HepG2 (cell line): ENCODE measurements around the gene PFN1. TPM values are rescaled to one million over a fixed set of nuclear protein-coding genes. Genes with fewer than 3 reads are reported as not detected.

Experiments
- AGO2 ChIP-seq: fragments of 200-400 bp; formaldehyde crosslinking; optimal IDR thresholded peaks from 2 replicates; pipeline ENCODE3; 2017; ENCODE audit warnings: mild to moderate bottlenecking, low read depth, low read length, moderate library complexity
- ELF3 ChIP-seq: IDR thresholded peaks from 2 replicates; pipeline ENCODE4 v1.6.1; 2016; ENCODE audit warnings: missing genetic modification reagents, missing compliant biosample characterization
- GLI4 ChIP-seq: sonication (generic); formaldehyde crosslinking; IDR thresholded peaks from 2 replicates; pipeline ENCODE4 v1.5.1; 2020; ENCODE audit warnings: missing genetic modification reagents, mild to moderate bottlenecking, moderate library complexity, borderline replicate concordance
- HMG20B ChIP-seq: conservative IDR thresholded peaks from 2 replicates; pipeline ENCODE4 v1.6.1; 2016; ENCODE audit warnings: missing genetic modification reagents, missing compliant biosample characterization
- HNRNPK ChIP-seq: fragments of 200-400 bp; formaldehyde crosslinking; IDR thresholded peaks from 2 replicates; pipeline ENCODE4 v1.6.1; 2018; ENCODE audit warnings: low read length, low read depth, moderate library complexity, mild to moderate bottlenecking; ENCODE audit not compliant: poor library complexity, severe bottlenecking
- HNRNPL ChIP-seq: fragments of 200-400 bp; formaldehyde crosslinking; IDR thresholded peaks from 2 replicates; pipeline ENCODE4 v1.6.1; 2017; ENCODE audit warnings: mild to moderate bottlenecking, low read depth, low read length
- ISX ChIP-seq: sonication (generic); formaldehyde crosslinking; conservative IDR thresholded peaks from 2 replicates; pipeline ENCODE4 v1.5.0; 2020; ENCODE audit warnings: missing genetic modification reagents
- MLLT10 ChIP-seq: sonication (generic); formaldehyde crosslinking; IDR thresholded peaks from 2 replicates; pipeline ENCODE4 v1.4.0; 2020; ENCODE audit warnings: missing genetic modification reagents
- MXD3 ChIP-seq: IDR thresholded peaks from 2 replicates; pipeline ENCODE4 v1.6.1; 2016; ENCODE audit warnings: mild to moderate bottlenecking, missing biosample characterization, missing genetic modification reagents
- PAXIP1 ChIP-seq: sonication (generic); formaldehyde crosslinking; conservative IDR thresholded peaks from 2 replicates; pipeline ENCODE4 v1.4.0; 2020; ENCODE audit warnings: mild to moderate bottlenecking, missing genetic modification reagents, moderate library complexity
- SMAD1 ChIP-seq: sonication (generic); formaldehyde crosslinking; IDR thresholded peaks from 2 replicates; pipeline ENCODE4 v1.4.0; 2020; ENCODE audit warnings: missing genetic modification reagents, low read depth, mild to moderate bottlenecking, borderline replicate concordance
- TCF7 ChIP-seq: sonication (generic); IDR thresholded peaks from 2 replicates; pipeline ENCODE4 v1.6.1; 2016; ENCODE audit warnings: antibody characterized with exemption, low read depth
- U2AF1 ChIP-seq: fragments of 200-400 bp; formaldehyde crosslinking; optimal IDR thresholded peaks from 2 replicates; pipeline ENCODE3; 2017; ENCODE audit warnings: mild to moderate bottlenecking, low read depth, low read length
- UBTF ChIP-seq: sonication (generic); formaldehyde crosslinking; IDR thresholded peaks from 2 replicates; pipeline ENCODE4 v1.4.0; 2020; ENCODE audit warnings: mild to moderate bottlenecking, missing genetic modification reagents
- ZBTB42 ChIP-seq: sonication (generic); formaldehyde crosslinking; IDR thresholded peaks from 2 replicates; pipeline ENCODE4 v1.5.0; 2020; ENCODE audit warnings: mild to moderate bottlenecking, missing genetic modification reagents
- ZC3H13 ChIP-seq: sonication (generic); formaldehyde crosslinking; IDR thresholded peaks from 2 replicates; pipeline ENCODE4 v1.8.1; 2023; ENCODE audit warnings: mild to moderate bottlenecking, missing genetic modification reagents, moderate library complexity
- ZNF207 ChIP-seq: fragments of 450-650 bp; IDR thresholded peaks from 2 replicates; pipeline ENCODE4 v1.6.1; 2016; ENCODE audit warnings: antibody characterized with exemption, borderline replicate concordance
- ZNF260 ChIP-seq: sonication (generic); formaldehyde crosslinking; IDR thresholded peaks from 2 replicates; pipeline ENCODE4 v1.4.0; 2020; ENCODE audit warnings: missing genetic modification reagents, low read depth, mild to moderate bottlenecking, borderline replicate concordance
- ZNF800 ChIP-seq: sonication (generic); formaldehyde crosslinking; IDR thresholded peaks from 2 replicates; pipeline ENCODE4 v1.4.0; 2020; ENCODE audit warnings: missing genetic modification reagents
- polyA plus RNA-seq, 8 experiments: library from polyadenylated mRNA; depleted of rRNA in 3 of 8; stranded (reverse) in 7 of 8; unstranded in 1 of 8; fragments of >200 nt; fragmentation: Illumina TruSeq in 4 of 8; extraction: Trizol in 4 of 8; gene quantifications; 2 replicates each; pipeline versions ENCODE4 v1.2.1 to v1.2.3, GENCODE V29; 2011 to 2016; ENCODE audit warnings: low read depth in 4 of 8, missing spikeins in 1 of 8, mixed read lengths in 1 of 8; ENCODE audit not compliant: insufficient read depth in 1 of 8
- total RNA-seq, 5 experiments: library from RNA; depleted of rRNA; stranded (reverse); fragments of >200 nt; fragmentation: Illumina TruSeq; extraction: Trizol; gene quantifications; 2 replicates each; pipeline ENCODE4 v1.2.3, GENCODE V29; 2016; ENCODE audit warnings: low read depth in 1 of 5

The PFN1 gene
- total and polyA plus RNA-seq, 2 of the 13 experiments (the other 11 are each of a cell fraction or from before 2014, with no cell fraction given): 494 to 613 TPM

GRCh38 chr17:4949321-4950074, 1.2 kb upstream of the PFN1 start (continued):
- TF ChIP-seq ZNF800 (CRISPR knock-in tag) (no peak), MXD3 (CRISPR knock-in tag) (0 out of 2 replicates have a peak, but pooled peaks have one; percentile 46), AGO2 (peak; percentile 92), U2AF1 (no peak), UBTF (CRISPR knock-in tag) (peak; percentile 45; the same call in 1 of the 2 replicates), HNRNPL (0 out of 2 replicates have a peak, but pooled peaks have one; percentile 48), ZC3H13 (peak; percentile 92), HMG20B (no peak), PAXIP1 (CRISPR knock-in tag) (peak; percentile 53), ZBTB42 (CRISPR knock-in tag) (peak; percentile 41; the same call in 1 of the 2 replicates), GLI4 (CRISPR knock-in tag) (peak; percentile 89; the same call in 1 of the 2 replicates), MLLT10 (no peak), TCF7 (no peak), HNRNPK (peak; percentile 89), ZNF260 (no peak), ZNF207 (no peak), SMAD1 (CRISPR knock-in tag) (peak; percentile 58; the same call in 1 of the 2 replicates), ELF3 (CRISPR knock-in tag) (peak; percentile 65), ISX (CRISPR knock-in tag) (peak; percentile 26; the same call in 1 of the 2 replicates)
